Thyroid gland (tissue), 4 donors: Measurements from ENCODE around the gene TRAPPC2. TPM values are rescaled to one million over a fixed set of nuclear protein-coding genes. Genes with fewer than 3 reads are reported as not detected.

ENCODE experiments used
- DNase-seq, 2 donors: peaks; one replicate each; pipeline ENCODE4 v3.0.0-alpha.2; 2019
- H3K27ac ChIP-seq, 3 donors: fragments of 200-600 bp; sonication (generic); 1 replicate in 2 of 3; 2 replicates in 1 of 3; pipeline ENCODE4 v1.5.1; 2016 to 2019; ENCODE audit warnings: mild to moderate bottlenecking in 1 of 3, moderate library complexity in 1 of 3
- H3K27me3 ChIP-seq: fragments of 200-600 bp; sonication (generic); one replicate; pipeline ENCODE4 v1.5.1; 2019
- H3K36me3 ChIP-seq, 2 donors: fragments of 200-600 bp; sonication (generic); one replicate each; pipeline ENCODE4 v1.5.1; 2016 to 2019
- H3K4me1 ChIP-seq, 2 donors: fragments of 200-600 bp; sonication (generic); one replicate each; pipeline ENCODE4 v1.5.1; 2017 to 2019
- H3K4me3 ChIP-seq, 3 donors: fragments of 200-600 bp; sonication (generic); replicated peaks in 1 of 3; 1 replicate in 2 of 3; 2 replicates in 1 of 3; pipeline ENCODE4 v1.5.1; 2016; ENCODE audit warnings: mild to moderate bottlenecking in 1 of 3
- H3K9me3 ChIP-seq: fragments of 200-600 bp; sonication (generic); one replicate; pipeline ENCODE4 v1.5.1; 2017
- CTCF ChIP-seq, 6 experiments: fragments of 200-600 bp in 3 of 6; fragments of 450-650 bp in 3 of 6; sonication (generic) in 3 of 6; IDR thresholded peaks; one replicate each; pipeline ENCODE4 v1.5.1; 2016 to 2019; ENCODE audit warnings: antibody characterized with exemption in 6 of 6, mild to moderate bottlenecking in 2 of 6, inconsistent platforms in 1 of 6, moderate library complexity in 1 of 6
- POLR2A ChIP-seq, 2 donors: fragments of 450-650 bp; IDR thresholded peaks; one replicate each; pipeline ENCODE4 v1.6.1; 2017; ENCODE audit warnings: antibody characterized with exemption in 2 of 2, mild to moderate bottlenecking in 2 of 2, moderate library complexity in 1 of 2
- WGBS, 2 donors: methylation state at CpG; one replicate each; pipeline ENCODE4 v1.1.5; 2017; 5-methylcytosine and 5-hydroxymethylcytosine counted together
- intact Hi-C: fragments of 100-400 bp; cut with DNase I; formaldehyde crosslinking; loops from one replicate; pipeline ENCODE4 v1.15.1; 2023
- total RNA-seq, 4 donors: library from RNA; depleted of rRNA; stranded (reverse); fragments of >200 nt; gene quantifications; one replicate each; pipeline ENCODE4 v1.2.3, GENCODE V29; 2016

Gene TRAPPC2
- total RNA-seq, 4 donors from 2014 or later: 18.9 to 27.7 (median 22.1) TPM

DNA sequence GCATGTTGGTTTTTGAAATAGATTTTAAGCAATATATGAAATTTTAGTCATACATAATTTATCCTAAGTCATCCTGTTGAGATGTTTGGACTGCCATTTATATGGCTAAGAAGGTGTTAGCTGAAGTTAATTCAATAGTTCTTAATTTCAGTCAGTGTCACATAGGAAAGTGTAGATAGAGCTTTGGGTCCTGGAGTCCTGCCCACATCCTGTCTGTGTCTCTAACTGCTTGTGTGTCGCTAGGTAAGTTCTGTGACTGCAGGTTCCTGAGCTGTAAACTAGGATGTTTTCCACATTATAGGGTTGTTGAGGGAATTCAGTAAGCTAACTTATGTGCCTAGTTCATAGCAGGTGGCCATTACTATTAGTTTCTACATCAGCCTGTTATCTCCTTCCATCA is 20.8 kb upstream of the TRAPPC2 start:
- DNase-seq: no peak
- Histone ChIP-seq H3K36me3 (peaks cover 0 to 23% of the 10 kb centered on the region in 2 donors), H3K27ac (no peak overlapping the region), H3K4me3 (no peak overlapping the region), H3K4me1 (no peaks in the 10 kb centered on the region), H3K9me3 (no peaks in the 10 kb centered on the region), H3K27me3 (no peaks in the 10 kb centered on the region)
- TF ChIP-seq CTCF (IDR thresholded peaks at IDR 0.05) (no peak), POLR2A (IDR thresholded peaks at IDR 0.05) (no peak)
- 88 to 89% methylated on average over 1 of the region's 1 CpG for WGBS, 2 donors
- intact Hi-C loops: no loop called here

GRCh38 chrX:13754765-13755164 is 20.3 kb upstream of the TRAPPC2 start:
- Histone ChIP-seq H3K36me3 (peaks cover 0 to 23% of the 10 kb centered on the region in 2 donors), H3K9me3 (no peaks in the 10 kb centered on the region), H3K4me3 (no peak overlapping the region), H3K27ac (no peak overlapping the region), H3K27me3 (no peaks in the 10 kb centered on the region), H3K4me1 (no peaks in the 10 kb centered on the region)
- DNase-seq: no peak
- WGBS, 2 donors: 82 to 100% methylated on average over 1 of the region's 1 CpG
- intact Hi-C loops: no loop called here
- TF ChIP-seq CTCF (IDR thresholded peaks at IDR 0.05): no peak
- no peak for TF ChIP-seq POLR2A (IDR thresholded peaks at IDR 0.05)

DNA sequence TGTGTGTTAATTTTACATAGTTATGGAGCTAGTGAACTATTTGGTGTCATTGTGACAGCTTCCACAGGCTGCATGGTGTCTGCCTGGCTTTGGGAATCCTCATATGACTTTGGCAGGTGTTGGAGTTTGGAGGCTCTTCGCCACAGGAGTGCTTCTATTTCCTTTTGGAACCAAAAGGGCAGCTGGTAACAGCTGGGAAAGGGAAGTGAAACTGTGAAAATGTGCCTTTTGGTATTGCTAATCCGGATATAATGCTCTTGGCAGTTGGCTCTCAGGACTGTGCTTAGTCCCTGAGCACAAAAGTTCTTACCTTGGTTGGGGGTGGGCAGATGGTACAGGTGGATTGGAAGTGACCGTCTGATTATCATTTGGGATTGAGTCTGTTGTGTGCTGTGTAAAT is 18.2 kb upstream of the TRAPPC2 start:
- intact Hi-C loops: no loop called here
- WGBS, 2 donors: 75 to 87% methylated on average over 3 of the region's 3 CpGs
- DNase-seq: no peak
- Histone ChIP-seq H3K4me3 (no peak overlapping the region), H3K27me3 (no peaks in the 10 kb centered on the region), H3K9me3 (no peaks in the 10 kb centered on the region), H3K36me3 (peaks cover 0 to 12% of the 10 kb centered on the region in 2 donors), H3K27ac (no peak overlapping the region), H3K4me1 (no peaks in the 10 kb centered on the region)
- TF ChIP-seq CTCF (IDR thresholded peaks at IDR 0.05) (no peak), POLR2A (IDR thresholded peaks at IDR 0.05) (no peak)

- Histone ChIP-seq H3K9me3 (no peaks in the 10 kb centered on the region), H3K27me3 (no peaks in the 10 kb centered on the region), H3K36me3 (peaks cover 0 to 12% of the 10 kb centered on the region in 2 donors), H3K4me3 (no peak overlapping the region), H3K4me1 (no peaks in the 10 kb centered on the region), H3K27ac (no peak overlapping the region)
- TF ChIP-seq POLR2A (IDR thresholded peaks at IDR 0.05): no peak
- TF ChIP-seq CTCF (IDR thresholded peaks at IDR 0.05): no peak
- intact Hi-C loops: no loop called here
- DNase-seq: no peak
- 96 to 98% methylated on average over 3 of the region's 3 CpGs for WGBS, 2 donors
Measured at GRCh38 chrX:13752141-13752540, 17.7 kb upstream of the TRAPPC2 start.

DNA sequence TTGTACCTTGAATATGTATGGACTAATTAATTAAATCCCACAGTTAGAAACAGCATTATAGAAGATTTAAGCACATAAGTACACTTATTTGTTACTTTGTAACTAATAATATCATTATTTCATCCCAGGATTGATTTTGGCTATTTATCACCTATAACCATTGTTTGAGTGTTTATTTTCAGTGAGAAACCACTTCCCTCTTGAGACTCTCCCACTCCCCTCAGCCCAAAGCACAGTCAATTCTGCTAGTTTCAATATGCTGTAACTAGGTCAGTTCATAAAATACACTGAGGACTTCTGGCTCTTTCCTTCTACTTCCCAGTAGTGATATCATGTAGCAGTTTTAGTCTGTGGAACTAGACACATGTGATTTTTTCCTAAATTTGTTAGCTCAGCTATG is 16.4 kb upstream of the TRAPPC2 start:
- no peak overlapping the region for H3K4me3 ChIP-seq
- peaks cover 0 to 7% of the 10 kb centered on the region in 2 donors for H3K36me3 ChIP-seq
- H3K27ac ChIP-seq: no peak overlapping the region
- no peaks in the 10 kb centered on the region for H3K27me3 ChIP-seq
- intact Hi-C loops: no loop called here
- no peak for DNase-seq
- H3K9me3 ChIP-seq: no peaks in the 10 kb centered on the region
- TF ChIP-seq CTCF (IDR thresholded peaks at IDR 0.05) (no peak), POLR2A (IDR thresholded peaks at IDR 0.05) (no peak)
- no peaks in the 10 kb centered on the region for H3K4me1 ChIP-seq
